GM12801 (cell line): ENCODE measurements around the gene DOCK1.

ENCODE experiments used
- CTCF ChIP-seq: IDR thresholded peaks from one replicate; pipeline ENCODE4 v1.5.1; 2011; ENCODE audit warnings: control low read depth; ENCODE audit not compliant: insufficient read length; ENCODE audit errors: extremely low read depth

The DOCK1 gene

GRCh38 chr10:126904818-126905701 lies at the start of gene DOCK1:
Gene DOCK1, plus strand, starts transcription at chr10:126905428. Its CDS starts 90 bp downstream, at chr10:126905518.
- no peak for TF ChIP-seq CTCF

GRCh38 chr10:126857178-126857806 lies 47.9 kb upstream of the DOCK1 start:
- no peak for TF ChIP-seq CTCF

GRCh38 chr10:126867567-126868365 lies 37.5 kb upstream of the DOCK1 start:
- TF ChIP-seq CTCF = no peak

GRCh38 chr10:126868371-126868770 lies 36.9 kb upstream of the DOCK1 start:
- TF ChIP-seq CTCF = no peak

- TF ChIP-seq CTCF = no peak
Measured at GRCh38 chr10:126872135-126872534, 33.1 kb upstream of the DOCK1 start.

- no peak for TF ChIP-seq CTCF
Measured at GRCh38 chr10:126872768-126873167, 32.5 kb upstream of the DOCK1 start.

- TF ChIP-seq CTCF = no peak
Measured at GRCh38 chr10:126876456-126876855, 28.8 kb upstream of the DOCK1 start.
